Esophagus squamous epithelium (tissue), 4 donors: ENCODE data around the gene CD276.

Source experiments
- CTCF ChIP-seq, 6 experiments: fragments of 450-650 bp in 4 of 6; fragments of 200-600 bp in 2 of 6; sonication (generic) in 2 of 6; IDR thresholded peaks; one replicate each; pipeline ENCODE4 v1.5.1; 2016 to 2019; ENCODE audit warnings: antibody characterized with exemption in 6 of 6, mild to moderate bottlenecking in 4 of 6, moderate library complexity in 4 of 6
- POLR2A ChIP-seq, 4 donors: fragments of 450-650 bp; IDR thresholded peaks; one replicate each; pipeline ENCODE4 v1.6.1; 2017; ENCODE audit warnings: antibody characterized with exemption in 4 of 4, mild to moderate bottlenecking in 4 of 4, moderate library complexity in 3 of 4

DNA sequence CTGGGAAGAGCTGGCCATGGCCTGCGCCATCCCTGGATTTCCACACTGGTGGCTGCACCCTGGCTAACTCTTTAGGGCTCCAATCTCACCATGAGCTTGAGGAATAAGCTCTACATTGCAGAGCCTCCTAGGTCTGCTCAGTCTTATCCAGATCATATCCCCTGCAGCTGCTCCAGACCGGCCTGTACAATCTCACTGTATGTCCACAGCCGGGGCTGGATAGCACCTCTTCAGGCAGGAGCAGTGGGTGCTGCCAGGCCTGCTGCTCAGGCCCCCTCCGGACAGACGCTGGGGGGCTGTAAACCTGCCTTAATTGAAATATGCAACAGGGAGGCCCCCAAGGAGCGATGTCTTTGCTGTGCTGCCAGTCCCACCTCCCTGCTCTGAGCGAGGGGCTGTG, 53.4 kb downstream of the CD276 start:
- TF ChIP-seq POLR2A (IDR thresholded peaks at IDR 0.05) (no peak), CTCF (IDR thresholded peaks at IDR 0.05) (no peak)
